T-helper 2 cell treated with Interferon-gamma antibody and Interleukin-4, amounts not matched to agents 100 ng/mL and 5 ng/mL, for 36 hours (primary cell): ENCODE data around the gene C4orf36. TPM values are rescaled to one million over a fixed set of nuclear protein-coding genes. Genes with fewer than 3 reads are reported as not detected.
"Not testable (repeated sequence)": the region's sequence is repeated elsewhere in the genome, so short reads cannot be mapped to it uniquely, and the experiment has no call there.

Experiments
- intact Hi-C: fragments of 100-400 bp; cut with micrococcal nuclease; formaldehyde crosslinking; loops from one replicate; pipeline ENCODE4 v1.15.1; 2023
- total RNA-seq: library from RNA; stranded (reverse); gene quantifications from 2 replicates; pipeline ENCODE4 v1.2.3, GENCODE V29; 2022

C4orf36 gene
- total RNA-seq, 1 donor from 2014 or later, result not detected

DNA sequence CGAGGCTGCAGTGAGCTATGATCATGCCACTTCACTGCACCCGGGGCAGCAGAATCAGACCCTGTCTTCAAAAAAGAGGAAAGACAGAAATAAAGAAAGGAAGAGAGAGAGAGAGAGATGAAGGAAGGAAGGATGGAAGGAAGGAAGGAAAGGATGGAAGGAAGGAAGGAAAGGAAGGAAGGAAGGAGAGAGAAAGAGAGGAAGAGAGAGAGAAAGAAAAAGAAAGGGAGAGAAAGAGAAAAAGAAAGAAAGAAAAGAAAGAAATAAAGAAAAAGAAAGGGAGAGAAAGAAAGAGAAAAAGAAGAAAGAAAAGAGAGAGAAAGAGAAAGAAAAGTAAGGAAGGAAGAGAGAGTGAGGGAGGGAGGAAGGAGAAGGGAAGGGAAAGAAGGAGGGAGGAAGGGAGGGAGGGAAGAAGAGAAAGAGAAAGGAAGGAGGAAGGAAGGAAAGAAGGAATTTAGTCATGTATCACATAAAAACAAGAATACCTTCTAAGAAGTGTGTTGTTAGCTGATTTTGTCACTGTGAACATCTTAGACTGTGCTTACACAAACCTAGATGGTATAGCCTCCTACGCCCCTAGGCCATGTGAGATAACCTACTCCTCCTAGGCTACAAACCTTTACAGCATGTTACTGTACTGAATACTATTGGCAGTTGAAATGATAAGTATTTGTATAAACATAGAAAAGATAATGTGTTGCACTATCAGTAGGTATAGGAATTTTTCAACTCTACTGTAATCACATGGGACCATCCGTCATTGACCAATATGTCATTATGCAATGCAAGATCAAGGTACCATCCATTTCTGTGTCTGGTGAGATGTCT, 25.2 kb upstream of the C4orf36 start:
- intact Hi-C loops, result no loop called here

GRCh38 chr4:86916392-86916791, 24.2 kb upstream of the C4orf36 start:
- intact Hi-C loops, result no loop called here

- intact Hi-C loops, result no loop called here
Measured at GRCh38 chr4:86910820-86911684, 18.8 kb upstream of the C4orf36 start.

- intact Hi-C loops, result no loop called here
Measured at GRCh38 chr4:86910369-86910768, 18.1 kb upstream of the C4orf36 start.

GRCh38 chr4:86909546-86910295, 17.5 kb upstream of the C4orf36 start:
- intact Hi-C loops, result no loop called here

- intact Hi-C loops, result no loop called here
Measured at GRCh38 chr4:86908251-86908657, 16.0 kb upstream of the C4orf36 start.

DNA sequence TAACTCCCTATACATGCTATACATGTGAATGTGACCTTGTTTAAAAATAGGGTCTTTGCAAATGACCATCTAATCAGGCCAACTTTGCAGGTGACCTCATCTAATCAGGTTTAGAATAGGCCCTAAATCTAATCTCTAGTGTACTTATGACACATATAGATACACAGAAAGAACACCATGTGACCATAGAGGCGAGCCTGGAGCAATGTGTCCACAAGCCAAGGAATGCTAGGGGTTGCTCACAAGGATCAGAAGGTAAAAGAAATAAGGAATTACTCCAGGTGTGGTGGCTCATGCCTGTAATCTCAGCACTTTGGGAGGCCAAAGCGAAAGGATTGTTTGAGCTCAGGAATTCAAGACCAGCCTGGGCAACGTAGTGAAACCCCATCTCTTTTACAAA, 9.6 kb upstream of the C4orf36 start:
- intact Hi-C loops, result no loop called here

DNA sequence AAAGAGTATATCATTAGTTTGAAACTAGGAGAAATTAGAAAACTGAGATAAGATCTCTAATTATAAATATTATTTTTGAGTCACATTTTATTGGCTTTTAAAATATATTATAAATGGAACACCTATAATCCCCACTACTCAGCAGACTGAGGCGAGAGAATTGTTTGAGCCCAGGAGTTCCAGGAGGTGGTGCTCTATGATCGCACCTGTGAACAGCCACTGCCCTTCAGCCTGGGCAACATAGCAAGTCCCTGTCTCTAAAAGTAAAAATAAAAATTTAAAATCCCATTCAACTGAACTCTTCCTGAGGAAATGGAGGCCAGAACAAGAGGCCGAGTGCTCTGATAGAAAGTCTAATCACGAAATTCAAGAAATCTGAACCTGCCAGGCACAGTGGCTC, 6.3 kb upstream of the C4orf36 start:
- intact Hi-C loops, result loop anchor here (10.0 kb wide), 1 partner anchor 144 kb away; no protein-coding TSS in a partner anchor

GRCh38 chr4:86896596-86896995, 4.4 kb upstream of the C4orf36 start:
- intact Hi-C loops, result loop anchor here (10.0 kb wide), 1 partner anchor 142 kb away; no protein-coding TSS in a partner anchor

DNA sequence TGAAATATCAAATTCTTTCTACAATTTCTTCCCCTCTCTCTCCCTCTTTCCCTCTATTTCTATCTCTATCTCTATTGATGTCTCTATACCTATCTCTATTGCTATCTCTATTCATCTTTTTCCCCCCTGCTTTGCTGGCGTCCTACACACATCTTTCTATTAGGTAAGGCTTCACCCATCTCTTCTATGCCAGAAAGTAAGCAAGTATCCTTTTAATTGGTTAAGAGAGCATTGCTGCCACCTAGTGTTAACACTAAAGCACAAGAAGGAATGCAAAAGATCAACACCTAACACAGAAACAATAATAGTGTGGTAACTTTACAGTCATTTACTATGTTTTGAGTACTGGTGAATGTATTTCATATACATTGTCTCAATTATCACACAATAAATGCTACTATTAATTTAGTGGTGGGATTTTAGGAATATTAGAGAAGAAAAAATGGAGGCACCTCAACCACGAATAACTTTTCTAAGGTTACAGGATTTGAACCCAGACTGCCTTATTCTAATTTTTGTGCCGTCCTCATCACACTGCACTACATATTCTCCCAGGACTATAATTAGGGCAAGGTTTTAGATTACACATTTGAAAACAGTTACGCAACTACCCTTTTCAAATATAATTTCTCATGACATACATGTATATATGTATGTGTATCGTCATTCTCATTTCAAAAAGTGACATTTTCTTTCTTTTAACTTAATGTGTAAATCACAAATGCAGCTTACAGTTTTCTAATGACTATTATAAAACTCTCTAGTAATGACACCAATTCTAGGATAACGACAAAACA, 3.7 kb upstream of the C4orf36 start:
- intact Hi-C loops, result loop anchor here (1.0 to 10.0 kb wide), 4 partner anchors 141 to 400 kb away; no protein-coding TSS in a partner anchor

GRCh38 chr4:86894455-86894854, 2.2 kb upstream of the C4orf36 start:
- intact Hi-C loops, result loop anchor here (10.0 kb wide), 1 partner anchor 140 kb away; no protein-coding TSS in a partner anchor

GRCh38 chr4:86893136-86893535, 914 bp upstream of the C4orf36 start:
- intact Hi-C loops, result loop anchor here (10.0 kb wide), 1 partner anchor 138 kb away; no protein-coding TSS in a partner anchor

DNA sequence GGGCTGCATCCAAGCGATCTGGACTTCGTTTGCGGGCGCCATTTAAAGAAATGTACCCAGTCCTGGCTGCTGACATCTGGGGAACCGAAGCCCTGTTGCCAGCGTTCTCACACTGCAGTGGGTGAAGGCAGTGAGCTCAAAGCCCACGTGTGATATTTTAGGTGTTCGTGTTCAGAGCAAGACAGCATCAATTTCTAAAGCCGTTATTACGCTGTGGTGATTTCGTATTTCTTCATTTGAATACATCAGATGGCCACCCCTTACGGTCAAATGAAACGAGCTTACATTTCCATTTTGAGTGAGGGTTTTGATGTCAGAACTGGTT, 376 bp upstream of the C4orf36 start:
- intact Hi-C loops, result loop anchor here (10.0 kb wide), 1 partner anchor 138 kb away; no protein-coding TSS in a partner anchor

GRCh38 chr4:86890790-86891189, 1.4 kb downstream of the C4orf36 start:
- intact Hi-C loops, result loop anchor here (10.0 kb wide), 1 partner anchor 136 kb away; no protein-coding TSS in a partner anchor

DNA sequence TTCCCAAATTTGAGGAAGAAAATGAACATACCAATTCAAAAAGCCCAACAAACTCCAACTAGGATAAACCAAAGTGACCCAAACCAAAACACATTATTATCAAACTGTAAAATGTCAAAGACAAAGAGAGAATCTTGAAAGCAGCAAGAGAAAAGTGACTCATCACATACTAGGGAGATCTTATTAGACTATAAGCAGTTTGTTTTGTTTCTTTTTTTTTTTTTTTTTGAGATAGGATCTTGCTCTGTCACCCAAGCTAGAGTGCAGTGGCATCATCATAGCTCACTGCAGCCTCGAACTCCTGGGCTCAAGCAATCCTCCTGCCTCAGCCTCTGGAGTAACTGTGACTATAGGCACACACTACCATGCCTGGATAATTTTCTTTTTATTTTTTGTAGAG, 12.6 kb downstream of the C4orf36 start:
- intact Hi-C loops, result no loop called here

DNA sequence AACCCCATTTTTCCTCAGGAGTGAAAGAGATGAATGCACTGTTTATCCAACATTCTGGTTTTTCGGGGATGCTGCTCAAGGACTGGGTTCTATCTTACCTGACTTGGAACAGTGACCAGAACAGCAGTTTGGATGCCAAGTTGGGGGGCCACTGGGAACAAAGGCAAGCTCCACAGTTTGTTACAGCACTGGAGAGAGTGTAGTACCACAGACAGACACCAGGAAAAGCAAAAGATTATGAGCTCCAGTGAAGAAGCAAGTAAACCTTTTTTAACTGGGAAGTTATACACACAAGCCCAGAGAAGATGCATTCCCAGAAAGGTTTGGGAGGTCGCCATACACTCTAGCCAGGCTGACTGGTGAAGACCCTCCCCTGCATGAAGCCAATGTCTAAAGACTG, 13.6 kb downstream of the C4orf36 start:
- intact Hi-C loops, result no loop called here

- intact Hi-C loops, result no loop called here
Measured at GRCh38 chr4:86876894-86877685, 15.1 kb downstream of the C4orf36 start.

- intact Hi-C loops, result not testable (repeated sequence)
Measured at GRCh38 chr4:86875436-86875835, 16.8 kb downstream of the C4orf36 start.

GRCh38 chr4:86872135-86872534, 20.1 kb downstream of the C4orf36 start:
- intact Hi-C loops, result no loop called here
